GM12874 (cell line): ENCODE results near the gene SLC2A9.

Source experiments
- TF ChIP-seq, protein P1 (sequence below): IDR thresholded peaks from 2 replicates; pipeline ENCODE4 v1.5.1; 2011; ENCODE audit warnings: low read depth, mild to moderate bottlenecking, control low read depth, low read length, moderate library complexity; ENCODE audit not compliant: insufficient read depth

SLC2A9 gene

GRCh38 chr4:9920029-9920428 is 101.3 kb downstream of the SLC2A9 start:
- TF ChIP-seq, protein P1, sequence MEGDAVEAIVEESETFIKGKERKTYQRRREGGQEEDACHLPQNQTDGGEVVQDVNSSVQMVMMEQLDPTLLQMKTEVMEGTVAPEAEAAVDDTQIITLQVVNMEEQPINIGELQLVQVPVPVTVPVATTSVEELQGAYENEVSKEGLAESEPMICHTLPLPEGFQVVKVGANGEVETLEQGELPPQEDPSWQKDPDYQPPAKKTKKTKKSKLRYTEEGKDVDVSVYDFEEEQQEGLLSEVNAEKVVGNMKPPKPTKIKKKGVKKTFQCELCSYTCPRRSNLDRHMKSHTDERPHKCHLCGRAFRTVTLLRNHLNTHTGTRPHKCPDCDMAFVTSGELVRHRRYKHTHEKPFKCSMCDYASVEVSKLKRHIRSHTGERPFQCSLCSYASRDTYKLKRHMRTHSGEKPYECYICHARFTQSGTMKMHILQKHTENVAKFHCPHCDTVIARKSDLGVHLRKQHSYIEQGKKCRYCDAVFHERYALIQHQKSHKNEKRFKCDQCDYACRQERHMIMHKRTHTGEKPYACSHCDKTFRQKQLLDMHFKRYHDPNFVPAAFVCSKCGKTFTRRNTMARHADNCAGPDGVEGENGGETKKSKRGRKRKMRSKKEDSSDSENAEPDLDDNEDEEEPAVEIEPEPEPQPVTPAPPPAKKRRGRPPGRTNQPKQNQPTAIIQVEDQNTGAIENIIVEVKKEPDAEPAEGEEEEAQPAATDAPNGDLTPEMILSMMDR: no peak

- TF ChIP-seq, protein P1: peak; percentile 5; the same call in 1 of the 2 replicates
Measured at GRCh38 chr4:9919047-9919446, 102.2 kb downstream of the SLC2A9 start.

DNA sequence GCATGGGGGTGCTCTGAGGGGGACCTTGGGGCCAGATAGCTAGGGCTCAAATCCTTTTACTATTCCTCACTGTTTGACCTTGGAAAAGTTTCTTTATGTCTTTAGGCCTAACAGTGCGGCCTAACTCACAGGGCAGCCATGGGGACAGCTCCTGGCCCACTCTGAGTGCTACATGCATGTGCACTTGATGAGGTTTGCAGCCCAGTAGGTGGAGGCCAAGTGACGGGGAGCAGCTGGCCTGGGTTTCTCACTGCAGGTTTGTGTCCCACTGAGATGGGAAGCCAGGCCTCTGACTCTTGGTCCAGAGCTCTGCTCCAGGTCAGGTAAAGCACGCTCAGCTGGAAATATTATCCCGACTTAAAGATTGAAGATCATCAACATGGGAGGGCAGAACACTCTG is 102.8 kb downstream of the SLC2A9 start:
- TF ChIP-seq, protein P1: no peak

DNA sequence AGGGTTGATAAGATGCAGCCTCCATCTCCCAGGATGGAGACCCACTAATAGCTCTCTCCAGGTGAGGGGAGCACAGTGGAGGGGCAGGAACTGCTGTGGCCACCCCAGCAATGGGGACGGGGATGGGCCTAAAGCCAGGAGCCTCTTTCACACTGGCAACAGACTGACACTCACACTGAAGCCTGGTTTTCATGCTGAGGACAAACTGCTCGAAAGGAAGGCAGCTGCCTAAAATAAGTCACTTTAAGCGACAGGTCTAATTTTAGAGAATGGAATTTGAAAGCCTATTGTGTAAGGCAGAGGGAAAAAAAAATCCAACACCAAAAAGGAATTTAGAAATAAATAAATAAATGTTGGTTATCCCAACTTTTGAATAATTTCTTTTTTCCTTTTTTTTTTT is 104.4 kb downstream of the SLC2A9 start:
- TF ChIP-seq, protein P1: no peak

DNA sequence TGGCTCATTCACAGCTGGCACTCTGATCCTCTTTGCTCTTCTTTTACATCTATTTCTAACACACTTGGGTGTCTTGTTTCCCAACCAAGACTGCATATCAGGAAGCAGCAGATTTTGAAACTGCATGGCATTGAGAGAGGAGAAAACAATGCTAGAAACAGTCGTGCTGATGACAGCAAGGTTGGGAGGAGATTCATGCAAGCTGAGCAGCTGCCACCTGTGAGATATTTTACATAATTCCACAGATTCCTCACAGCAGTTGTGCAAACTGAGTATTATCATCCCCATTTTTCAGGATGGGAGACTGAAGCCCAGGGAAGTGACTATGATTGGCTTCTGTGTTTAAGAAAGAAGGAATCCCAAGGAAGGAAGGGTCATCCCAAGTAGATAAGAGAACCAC is 105.0 kb downstream of the SLC2A9 start:
- TF ChIP-seq, protein P1: no peak

DNA sequence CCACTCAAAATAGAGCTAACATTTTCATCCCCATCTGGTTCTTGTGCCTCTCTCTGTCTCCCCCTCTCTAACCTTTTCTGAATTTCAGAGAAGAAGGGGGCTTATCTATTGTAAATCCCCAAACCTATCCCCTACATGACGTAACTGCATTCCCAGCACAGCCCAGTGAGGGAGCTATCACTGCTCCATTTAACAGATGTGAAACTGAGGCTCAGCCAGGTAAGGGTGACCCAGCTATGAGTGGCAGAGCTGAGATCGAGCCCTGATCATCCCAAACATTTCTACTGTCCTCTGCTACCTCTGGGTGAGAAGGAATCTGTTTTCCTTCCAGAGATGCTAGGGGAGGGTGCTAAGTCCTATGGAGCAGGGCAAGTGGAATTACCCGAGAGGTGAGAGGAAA is 107.5 kb downstream of the SLC2A9 start:
- TF ChIP-seq, protein P1: no peak

GRCh38 chr4:9906996-9907395 is 114.3 kb downstream of the SLC2A9 start:
- TF ChIP-seq, protein P1: no peak

- TF ChIP-seq, protein P1: no peak
Measured at GRCh38 chr4:9904976-9905587, 116.2 kb downstream of the SLC2A9 start.
